Nephron progenitor cell (in vitro differentiated cells): Measurements from ENCODE around the gene TPRG1L.

Source experiments
- DNase-seq: peaks from one replicate; pipeline ENCODE4 v3.0.0; 2021
- H3K27ac Mint-ChIP-seq: 2 replicates; pipeline ENCODE4 v1.8.0; 2021; ENCODE audit warnings: mild to moderate bottlenecking, moderate library complexity, mixed read lengths
- H3K27me3 Mint-ChIP-seq: 2 replicates; pipeline ENCODE4 v1.8.0; 2021; ENCODE audit warnings: mild to moderate bottlenecking, low read depth, mixed read lengths; ENCODE audit not compliant: poor library complexity
- H3K36me3 Mint-ChIP-seq: 2 replicates; pipeline ENCODE4 v1.8.0; 2021; ENCODE audit warnings: low read depth, mixed read lengths
- H3K4me1 Mint-ChIP-seq: 2 replicates; pipeline ENCODE4 v1.8.0; 2021; ENCODE audit warnings: mixed read lengths
- H3K4me3 Mint-ChIP-seq: 2 replicates; pipeline ENCODE4 v1.8.0; 2021; ENCODE audit warnings: mild to moderate bottlenecking, moderate library complexity, mixed read lengths
- H3K9me3 Mint-ChIP-seq: 2 replicates; pipeline ENCODE4 v1.8.0; 2021; ENCODE audit warnings: mild to moderate bottlenecking, moderate library complexity, mixed read lengths
- TF ChIP-seq, protein P1 (sequence below): fragments of 200-600 bp; sonication (generic); IDR thresholded peaks from 2 replicates; pipeline ENCODE4 v1.5.0; 2021; ENCODE audit warnings: antibody characterized with exemption

Gene TPRG1L

DNA sequence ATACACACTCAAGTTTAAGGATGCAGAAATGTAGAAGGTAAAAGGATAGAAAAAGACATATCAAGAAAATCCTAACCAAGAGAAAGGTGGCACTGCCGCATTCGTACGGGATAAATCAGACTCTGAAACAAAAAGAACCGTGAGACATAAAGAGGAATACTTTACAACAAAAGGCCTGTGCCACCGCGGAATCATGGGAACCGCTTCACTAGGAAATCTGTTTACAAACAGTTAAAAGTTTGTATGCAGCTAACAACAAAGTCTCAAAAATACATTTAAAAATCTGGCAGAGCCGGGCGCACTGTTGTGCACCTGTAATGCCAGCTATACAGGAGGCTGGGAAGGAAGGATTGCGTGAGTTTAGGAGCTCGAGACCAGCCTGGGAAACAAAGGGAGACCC, 17.0 kb downstream of the TPRG1L start:
- no peaks in the 10 kb centered on the region for H3K9me3 Mint-ChIP-seq
- H3K27ac Mint-ChIP-seq: no peak overlapping the region
- H3K4me1 Mint-ChIP-seq: peaks cover 6% of the 10 kb centered on the region
- no peak for DNase-seq
- no peaks in the 10 kb centered on the region for H3K27me3 Mint-ChIP-seq
- TF ChIP-seq, protein P1, sequence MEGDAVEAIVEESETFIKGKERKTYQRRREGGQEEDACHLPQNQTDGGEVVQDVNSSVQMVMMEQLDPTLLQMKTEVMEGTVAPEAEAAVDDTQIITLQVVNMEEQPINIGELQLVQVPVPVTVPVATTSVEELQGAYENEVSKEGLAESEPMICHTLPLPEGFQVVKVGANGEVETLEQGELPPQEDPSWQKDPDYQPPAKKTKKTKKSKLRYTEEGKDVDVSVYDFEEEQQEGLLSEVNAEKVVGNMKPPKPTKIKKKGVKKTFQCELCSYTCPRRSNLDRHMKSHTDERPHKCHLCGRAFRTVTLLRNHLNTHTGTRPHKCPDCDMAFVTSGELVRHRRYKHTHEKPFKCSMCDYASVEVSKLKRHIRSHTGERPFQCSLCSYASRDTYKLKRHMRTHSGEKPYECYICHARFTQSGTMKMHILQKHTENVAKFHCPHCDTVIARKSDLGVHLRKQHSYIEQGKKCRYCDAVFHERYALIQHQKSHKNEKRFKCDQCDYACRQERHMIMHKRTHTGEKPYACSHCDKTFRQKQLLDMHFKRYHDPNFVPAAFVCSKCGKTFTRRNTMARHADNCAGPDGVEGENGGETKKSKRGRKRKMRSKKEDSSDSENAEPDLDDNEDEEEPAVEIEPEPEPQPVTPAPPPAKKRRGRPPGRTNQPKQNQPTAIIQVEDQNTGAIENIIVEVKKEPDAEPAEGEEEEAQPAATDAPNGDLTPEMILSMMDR: no peak
- H3K4me3 Mint-ChIP-seq: no peak overlapping the region
- H3K36me3 Mint-ChIP-seq: peaks cover 25% of the 10 kb centered on the region

DNA sequence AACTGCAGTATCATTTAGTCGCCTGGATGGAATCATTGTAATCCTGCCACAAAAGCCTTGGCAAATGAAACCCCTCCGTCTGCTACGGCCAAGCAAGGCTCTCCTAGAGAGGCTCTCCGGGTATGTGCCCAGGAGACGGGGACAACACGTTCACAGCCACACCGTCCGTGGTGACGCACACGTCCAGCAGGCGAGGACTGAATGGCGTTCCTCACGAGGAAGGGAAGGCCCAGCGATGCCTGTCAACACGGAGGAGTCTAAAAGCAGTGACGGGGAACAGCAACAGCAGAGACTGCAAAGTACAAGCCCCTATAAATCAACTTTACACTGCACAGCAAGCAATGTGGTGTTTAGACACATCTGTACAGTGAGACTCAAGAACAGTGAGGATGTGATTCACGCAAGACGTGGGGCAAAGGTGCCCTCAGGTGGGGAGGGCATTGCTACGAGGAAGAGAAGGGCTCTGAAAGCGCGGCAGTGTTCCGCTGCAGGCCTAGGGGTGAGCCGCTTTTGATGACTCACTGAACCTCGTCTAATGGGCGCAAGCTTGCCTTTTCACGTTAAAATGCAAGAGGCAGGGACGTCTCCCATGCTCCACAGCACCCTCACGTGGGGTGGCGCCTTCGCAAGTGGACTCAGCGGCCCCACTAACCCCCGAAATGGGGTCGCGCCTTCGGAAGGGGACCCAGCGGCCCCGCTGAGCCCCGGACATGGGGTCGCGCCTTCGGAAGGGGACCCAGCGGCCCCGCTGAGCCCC, 18.3 kb downstream of the TPRG1L start:
- Mint-ChIP-seq H3K9me3 (no peaks in the 10 kb centered on the region), H3K4me1 (peaks cover 6% of the 10 kb centered on the region), H3K27me3 (no peaks in the 10 kb centered on the region), H3K36me3 (peaks cover 23% of the 10 kb centered on the region), H3K27ac (peak overlapping the region; percentile 57), H3K4me3 (no peak overlapping the region)
- no peak for DNase-seq
- TF ChIP-seq, protein P1: no peak

DNA sequence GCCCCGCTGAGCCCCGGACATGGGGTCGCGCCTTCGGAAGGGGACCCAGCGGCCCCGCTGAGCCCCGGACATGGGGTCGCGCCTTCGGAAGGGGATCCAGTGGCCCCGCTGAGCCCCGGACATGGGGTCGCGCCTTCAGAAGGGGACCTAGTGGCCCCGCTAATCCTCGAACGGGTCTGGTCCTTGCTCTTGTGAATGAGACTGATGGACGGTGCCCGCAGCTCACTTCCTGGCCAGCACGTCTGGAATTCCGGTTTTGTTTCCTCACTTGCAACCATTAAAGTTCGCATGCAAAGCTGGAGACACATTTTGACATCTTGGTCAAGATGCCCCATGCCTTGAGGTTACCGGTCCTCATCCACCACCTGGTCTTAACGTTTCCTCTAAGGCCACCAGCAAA, 19.5 kb downstream of the TPRG1L start:
- Mint-ChIP-seq H3K9me3 (no peaks in the 10 kb centered on the region), H3K27me3 (peaks cover 2% of the 10 kb centered on the region), H3K36me3 (peaks cover 23% of the 10 kb centered on the region), H3K27ac (no peak overlapping the region), H3K4me1 (peaks cover 17% of the 10 kb centered on the region), H3K4me3 (no peak overlapping the region)
- TF ChIP-seq, protein P1: no peak
- no peak for DNase-seq

DNA sequence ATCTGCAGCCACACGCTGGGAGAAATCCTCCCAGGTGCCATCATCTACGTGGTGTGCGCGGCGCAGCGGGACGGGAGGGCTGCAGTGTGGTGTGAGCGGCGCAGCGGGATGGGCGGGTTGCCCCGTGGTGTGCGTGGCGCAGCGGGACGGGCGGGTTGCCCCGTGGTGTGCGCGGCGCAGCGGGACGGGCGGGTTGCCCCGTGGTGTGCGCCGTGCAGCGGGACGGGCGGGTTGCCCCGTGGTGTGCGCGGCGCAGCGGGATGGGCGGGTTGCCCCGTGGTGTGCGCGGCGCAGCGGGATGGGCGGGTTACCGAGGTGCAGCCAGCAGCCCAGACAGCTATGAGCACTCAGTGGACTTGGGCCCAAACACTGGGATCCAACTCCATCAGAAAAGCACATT, 20.4 kb downstream of the TPRG1L start:
- TF ChIP-seq, protein P1: no peak
- no peaks in the 10 kb centered on the region for H3K9me3 Mint-ChIP-seq
- no peak overlapping the region for H3K27ac Mint-ChIP-seq
- no peak for DNase-seq
- H3K36me3 Mint-ChIP-seq: peaks cover 23% of the 10 kb centered on the region
- H3K4me1 Mint-ChIP-seq: peaks cover 17% of the 10 kb centered on the region
- peaks cover 8% of the 10 kb centered on the region for H3K27me3 Mint-ChIP-seq
- H3K4me3 Mint-ChIP-seq: no peak overlapping the region

DNA sequence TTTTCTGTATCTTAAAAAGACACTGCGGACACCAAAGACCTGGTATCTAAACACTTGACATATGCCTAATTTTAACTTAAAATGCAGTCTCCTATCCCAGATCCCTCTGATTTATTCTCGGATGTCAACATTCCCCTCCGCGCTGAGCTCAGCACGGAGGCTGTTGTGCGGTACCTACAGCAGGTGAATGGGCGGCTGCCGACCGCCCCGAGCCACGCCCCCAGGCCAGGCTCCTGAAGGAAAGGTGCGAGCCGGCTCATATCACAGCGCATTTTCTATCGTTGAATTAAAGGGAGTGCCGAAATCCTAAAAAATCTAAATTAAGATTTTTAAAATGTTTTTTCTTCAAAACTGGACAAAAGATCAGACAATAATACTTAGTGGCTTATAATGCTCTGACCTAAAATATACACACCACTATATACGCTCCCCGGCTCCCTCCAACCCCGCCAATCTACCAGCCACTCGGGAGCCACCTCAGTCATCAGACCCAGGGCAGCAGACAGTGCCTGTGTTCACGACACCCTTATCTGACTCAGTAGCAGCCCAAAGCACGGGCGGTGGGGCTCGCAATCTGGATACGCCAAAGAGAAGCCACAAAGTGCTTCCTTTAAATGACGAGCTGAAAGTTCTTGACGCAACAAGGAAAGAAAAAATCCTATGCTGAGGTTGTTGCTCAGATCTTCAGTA, 21.0 kb downstream of the TPRG1L start:
- H3K4me1 Mint-ChIP-seq: peaks cover 17% of the 10 kb centered on the region
- TF ChIP-seq, protein P1: no peak
- peaks cover 23% of the 10 kb centered on the region for H3K36me3 Mint-ChIP-seq

More for the DNA sequence above, 21.0 kb downstream of the TPRG1L start:
- Mint-ChIP-seq H3K27me3 (peaks cover 13% of the 10 kb centered on the region), H3K27ac (no peak overlapping the region), H3K9me3 (no peaks in the 10 kb centered on the region), H3K4me3 (no peak overlapping the region)
- DNase-seq: no peak
